Measurements from ENCODE around the gene WNK2.

- TF ChIP-seq POLR2AphosphoS5 (IDR thresholded peaks at IDR 0.05; ENCODE audit: low read depth, low read length): no peak
- no peak for TF ChIP-seq POLR2A (IDR thresholded peaks at IDR 0.05; ENCODE audit: low read depth, low read length)
Observed at GRCh38 chr9:93244101-93244500, 60.2 kb downstream of the WNK2 start.
